GM21447 (cell line): ENCODE measurements around the gene ATG2B.
A peak's percentile ranks its signal among the peaks of the same experiment; 100 is the strongest.
"Not testable (repeated sequence)": the region's sequence is repeated elsewhere in the genome, so short reads cannot be mapped to it uniquely, and the experiment has no call there.

Experiments used
- ATAC-seq: cut with Tn5 transposase; IDR thresholded peaks from one replicate; pipeline ENCODE4 v1.9.1; 2021; ENCODE audit not compliant: unreplicated experiment

Gene ATG2B

GRCh38 chr14:96376093-96376492, 13.0 kb upstream of the ATG2B start:
- no peak for ATAC-seq

GRCh38 chr14:96373538-96373937, 10.4 kb upstream of the ATG2B start:
- ATAC-seq, result no peak

- ATAC-seq, result no peak
These were observed 7.4 kb upstream of the ATG2B start for GRCh38 chr14:96370528-96370927.

GRCh38 chr14:96368534-96368933, 5.4 kb upstream of the ATG2B start:
- ATAC-seq, result no peak

- no peak for ATAC-seq
These were observed 1.8 kb upstream of the ATG2B start for GRCh38 chr14:96364962-96365361.

GRCh38 chr14:96363751-96364336, 703 bp upstream of the ATG2B start:
- ATAC-seq, result peak; percentile 20

GRCh38 chr14:96362071-96362964, 823 bp downstream of the ATG2B start:
- ATAC-seq, result peak; percentile 31

GRCh38 chr14:96359959-96360358, 3.2 kb downstream of the ATG2B start:
- no peak for ATAC-seq

- no peak for ATAC-seq
These were observed 5.9 kb downstream of the ATG2B start for GRCh38 chr14:96357216-96357615.

GRCh38 chr14:96354246-96354645, 8.9 kb downstream of the ATG2B start:
- no peak for ATAC-seq

GRCh38 chr14:96352708-96353107, 10.4 kb downstream of the ATG2B start:
- ATAC-seq, result no peak

GRCh38 chr14:96351986-96352385, 11.2 kb downstream of the ATG2B start:
- no peak for ATAC-seq

- ATAC-seq, result no peak
These were observed 13.7 kb downstream of the ATG2B start for GRCh38 chr14:96349286-96350075.

- ATAC-seq, result not testable (repeated sequence)
These were observed 15.2 kb downstream of the ATG2B start for GRCh38 chr14:96347957-96348356.

GRCh38 chr14:96345669-96346068, 17.5 kb downstream of the ATG2B start:
- no peak for ATAC-seq

- no peak for ATAC-seq
These were observed 21.8 kb downstream of the ATG2B start for GRCh38 chr14:96341323-96341722.

- ATAC-seq, result no peak
These were observed 24.6 kb downstream of the ATG2B start for GRCh38 chr14:96338551-96338950.

GRCh38 chr14:96324219-96324618, 38.9 kb downstream of the ATG2B start:
- no peak for ATAC-seq

GRCh38 chr14:96320605-96321004, 42.5 kb downstream of the ATG2B start:
- no peak for ATAC-seq

- ATAC-seq, result no peak
These were observed 44.3 kb downstream of the ATG2B start for GRCh38 chr14:96318836-96319235.

GRCh38 chr14:96316087-96316486, 47.1 kb downstream of the ATG2B start:
- no peak for ATAC-seq

GRCh38 chr14:96310906-96311305, 52.2 kb downstream of the ATG2B start:
- no peak for ATAC-seq
